Measurements from ENCODE around the gene ATXN1. TPM values are rescaled to one million over a fixed set of nuclear protein-coding genes. Genes with fewer than 3 reads are reported as not detected.

Gene ATXN1
- total and polyA plus RNA-seq, 2 of the 8 experiments (the other 6 are each of a cell fraction or from before 2014, with no cell fraction given): 1.6 to 4.0 TPM

- H3K27me3 ChIP-seq (replicated peaks in 1 of 4; ENCODE audit: control insufficient read depth in 3 of 4, extremely low read depth in 1 of 4, insufficient read depth in 3 of 4, low read length in 3 of 4): no peaks in the 10 kb centered on the region
- no peak overlapping the region for H2BK12ac ChIP-seq (ENCODE audit: low read depth, low read length)
- no peak overlapping the region for H2AK5ac ChIP-seq (ENCODE audit: low read depth, low read length)
- no peaks in the 10 kb centered on the region for H3K36me3 ChIP-seq (ENCODE audit: control insufficient read depth in 2 of 4, insufficient read depth in 4 of 4, low read length in 3 of 4)
- H4K91ac ChIP-seq (replicated peaks; ENCODE audit: insufficient read length, low read length): no peak overlapping the region
- DNase-seq (ENCODE audit: low read depth in 1 of 2, low spot score in 2 of 2) (no peak), FAIRE-seq (no peak)
- H2AFZ ChIP-seq (ENCODE audit: low read length): no peak overlapping the region
- no peak overlapping the region for H3K56ac ChIP-seq (replicated peaks; ENCODE audit: insufficient read length, low read depth, low read length)
- no peak overlapping the region for H3K14ac ChIP-seq (ENCODE audit: insufficient read length)
- H3K18ac ChIP-seq (ENCODE audit: extremely low read depth, low read length): no peak overlapping the region
- H3K23me2 ChIP-seq (ENCODE audit: low read depth, low read length): no peaks in the 10 kb centered on the region
- no peaks in the 10 kb centered on the region for H4K20me1 ChIP-seq (replicated peaks in 1 of 2; ENCODE audit: control insufficient read depth in 1 of 2, insufficient read depth in 2 of 2, low read length in 2 of 2)
- no peak overlapping the region for H3K27ac ChIP-seq (ENCODE audit: low read depth, low read length)
- H4K5ac ChIP-seq (ENCODE audit: insufficient read length, low read depth, low read length): no peak overlapping the region
- no peak overlapping the region for H2BK20ac ChIP-seq (ENCODE audit: low read length)
- no peak overlapping the region for H2BK15ac ChIP-seq (ENCODE audit: low read length)
- ChIA-PET CTCF (ENCODE audit: partially characterized antibody) (no interaction called here), POLR2A (ENCODE audit: partially characterized antibody) (interaction anchor here (1.4 kb wide), 1 partner anchor 10 kb away, joined by 3 read pairs; no protein-coding TSS in a partner anchor)
- no peak overlapping the region for H3K4ac ChIP-seq (replicated peaks; ENCODE audit: insufficient read length, low read depth, low read length)
- H2BK120ac ChIP-seq (replicated peaks; ENCODE audit: low read depth, low read length): no peak overlapping the region
- peaks cover 0 to 7% (median 2%) of the 10 kb centered on the region in 4 experiments; a peak in 2 of 7 replicates for H3K4me1 ChIP-seq (replicated peaks in 1 of 4; ENCODE audit: control insufficient read depth in 3 of 4, insufficient read depth in 4 of 4, low read length in 3 of 4)
- H3K9ac ChIP-seq (replicated peaks in 1 of 4; ENCODE audit: extremely low read depth in 1 of 4, low read depth in 3 of 4, low read length in 3 of 4): no peak overlapping the region
- no peaks in the 10 kb centered on the region for H3K79me2 ChIP-seq (ENCODE audit: control insufficient read depth in 1 of 2, insufficient read depth in 2 of 2, low read length in 2 of 2)
- no peaks in the 10 kb centered on the region for H3K79me1 ChIP-seq (ENCODE audit: low read depth, low read length)
- no peak overlapping the region for H2BK5ac ChIP-seq (ENCODE audit: low read depth, low read length)
- no peak overlapping the region for H3K4me2 ChIP-seq (ENCODE audit: insufficient read depth in 1 of 2, low read depth in 2 of 2, low read length in 2 of 2)
- no peak overlapping the region for H3K23ac ChIP-seq (ENCODE audit: insufficient read length)
- peaks cover 0 to 1% of the 10 kb centered on the region in 2 experiments; a peak in 1 of 4 replicates for H3K9me3 ChIP-seq (ENCODE audit: insufficient read depth in 2 of 2, low read depth in 1 of 2, low read length in 1 of 2)
- H4K8ac ChIP-seq (ENCODE audit: extremely low read depth, insufficient read depth, low read length): no peak overlapping the region
- 91% methylated on average over 10 of the region's 10 CpGs; no CpG with 5 or more reads in 1 of the 2 experiments for WGBS, 2 experiments (ENCODE audit: extremely low coverage in 1 of 2, insufficient coverage in 1 of 2, insufficient read length in 1 of 2, insufficient replicate concordance in 2 of 2, low coverage in 1 of 2, low lambda C conversion rate in 2 of 2, missing lambda C conversion rate in 1 of 2)
- no peak overlapping the region for H3K4me3 ChIP-seq (ENCODE audit: extremely low read depth in 1 of 4, insufficient read depth in 2 of 4, low read depth in 3 of 4, low read length in 4 of 4)
- TF ChIP-seq TCF12 (IDR thresholded peaks at IDR 0.05; ENCODE audit: low read depth, low read length): no peak
- TF ChIP-seq POLR2A (IDR thresholded peaks at IDR 0.05; ENCODE audit: control extremely low read depth in 1 of 2, low read depth in 2 of 2, low read length in 2 of 2): no peak
- no peak for TF ChIP-seq SUZ12 (IDR thresholded peaks at IDR 0.05; ENCODE audit: low read length)
- TF ChIP-seq POU5F1 (IDR thresholded peaks at IDR 0.05; ENCODE audit: low read depth, low read length): no peak
- TF ChIP-seq TEAD4 (IDR thresholded peaks at IDR 0.05; ENCODE audit: low read depth, low read length): no peak
- TF ChIP-seq GABPA (IDR thresholded peaks at IDR 0.05; ENCODE audit: borderline replicate concordance, insufficient read depth, low read length): no peak
- no peak for TF ChIP-seq CHD2 (IDR thresholded peaks at IDR 0.05; ENCODE audit: low read length)
- TF ChIP-seq TBP (IDR thresholded peaks at IDR 0.05; ENCODE audit: low read depth, low read length): no peak
- no peak for TF ChIP-seq EZH2 (IDR thresholded peaks at IDR 0.05; ENCODE audit: low read depth, low read length, severe bottlenecking)
- no peak for TF ChIP-seq SAP30 (IDR thresholded peaks at IDR 0.05; ENCODE audit: insufficient read depth, insufficient replicate concordance, low read length)
- no peak for TF ChIP-seq SIN3A (conservative IDR thresholded peaks at IDR 0.05 in 1 of 2, IDR thresholded peaks at IDR 0.05 in 1 of 2; ENCODE audit: low read depth in 1 of 2, low read length in 2 of 2)
- no peak for TF ChIP-seq CBX8 (IDR thresholded peaks at IDR 0.05; ENCODE audit: borderline replicate concordance, low read depth, low read length)
- no peak for TF ChIP-seq BRCA1 (IDR thresholded peaks at IDR 0.05; ENCODE audit: low read depth, low read length)
These were observed 121.4 kb downstream of the ATXN1 start for GRCh38 chr6:16639684-16640480.
